Measurements from ENCODE around the gene ACO1.

Gene ACO1

GRCh38 chr9:32382565-32383320, 1.7 kb upstream of the ACO1 start:
- DNase-seq (ENCODE audit: low read depth), result no peak

GRCh38 chr9:32384002-32384363, 460 bp upstream of the ACO1 start:
- no peak for DNase-seq (ENCODE audit: low read depth)

- no peak for DNase-seq (ENCODE audit: low read depth)
These were observed 875 bp downstream of the ACO1 start for GRCh38 chr9:32385152-32385884.

- no peak for DNase-seq (ENCODE audit: low read depth)
These were observed 1.4 kb downstream of the ACO1 start for GRCh38 chr9:32385885-32386283.

GRCh38 chr9:32387256-32387655, 2.8 kb downstream of the ACO1 start:
- no peak for DNase-seq (ENCODE audit: low read depth)

GRCh38 chr9:32389365-32389764, 4.9 kb downstream of the ACO1 start:
- no peak for DNase-seq (ENCODE audit: low read depth)

GRCh38 chr9:32393911-32394310, 9.5 kb downstream of the ACO1 start:
- DNase-seq (ENCODE audit: low read depth), result no peak

- DNase-seq (ENCODE audit: low read depth), result peak; percentile 23
These were observed 10.1 kb downstream of the ACO1 start for GRCh38 chr9:32394381-32395049.

- DNase-seq (ENCODE audit: low read depth), result peak; percentile 93
These were observed 11.2 kb downstream of the ACO1 start for GRCh38 chr9:32395510-32396216.

- DNase-seq (ENCODE audit: low read depth), result peak; percentile 44
These were observed 13.8 kb downstream of the ACO1 start for GRCh38 chr9:32398207-32398606.

GRCh38 chr9:32399110-32399815, 14.8 kb downstream of the ACO1 start:
- no peak for DNase-seq (ENCODE audit: low read depth)

GRCh38 chr9:32401488-32401887, 17.0 kb downstream of the ACO1 start:
- no peak for DNase-seq (ENCODE audit: low read depth)

GRCh38 chr9:32403567-32404260, 19.3 kb downstream of the ACO1 start:
- DNase-seq (ENCODE audit: low read depth), result peak; percentile 26

- DNase-seq (ENCODE audit: low read depth), result no peak
These were observed 20.0 kb downstream of the ACO1 start for GRCh38 chr9:32404402-32404801.

GRCh38 chr9:32404856-32405255, 20.4 kb downstream of the ACO1 start:
- DNase-seq (ENCODE audit: low read depth), result no peak

GRCh38 chr9:32405506-32405905, 21.1 kb downstream of the ACO1 start:
- no peak for DNase-seq (ENCODE audit: low read depth)

- DNase-seq (ENCODE audit: low read depth), result no peak
These were observed 21.6 kb downstream of the ACO1 start for GRCh38 chr9:32406046-32406445.

GRCh38 chr9:32411753-32412152, 27.3 kb downstream of the ACO1 start:
- DNase-seq (ENCODE audit: low read depth), result no peak

- DNase-seq (ENCODE audit: low read depth), result no peak
These were observed 28.0 kb downstream of the ACO1 start for GRCh38 chr9:32412440-32412839.

- peak; percentile 54 for DNase-seq (ENCODE audit: low read depth)
These were observed 29.0 kb downstream of the ACO1 start for GRCh38 chr9:32413424-32413823.

- no peak for DNase-seq (ENCODE audit: low read depth)
These were observed 30.4 kb downstream of the ACO1 start for GRCh38 chr9:32414856-32415255.

Data from EH (cell line).